DMS79 (cell line): ENCODE measurements around the gene DLGAP3.

Source experiments
- DNase-seq: peaks from one replicate; lab custom pipeline; 2025; lab: John Stamatoyannopoulos, UW

The DLGAP3 gene

GRCh38 chr1:34904236-34905097 lies 25.0 kb downstream of the DLGAP3 start:
- no peak for DNase-seq

DNA sequence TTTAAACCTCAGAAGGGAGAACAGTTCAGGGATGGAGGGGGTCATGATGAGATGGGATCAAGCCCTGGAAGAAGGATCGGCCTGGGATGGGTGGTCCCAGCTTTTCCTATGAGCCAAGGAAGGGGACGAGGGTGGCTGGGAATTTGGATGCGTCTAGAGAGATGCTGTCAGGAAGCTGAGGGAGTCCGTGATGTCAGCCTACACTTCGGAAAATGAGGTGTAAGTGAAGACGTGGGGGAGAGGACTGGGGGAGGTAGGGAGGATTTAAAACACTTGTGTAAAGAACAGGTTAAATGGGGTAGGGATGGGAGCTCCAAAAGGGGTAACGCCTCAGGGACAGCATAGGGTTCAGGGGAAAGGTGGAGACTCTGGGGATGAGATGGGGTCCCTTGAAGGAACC lies 27.5 kb downstream of the DLGAP3 start:
- no peak for DNase-seq

DNA sequence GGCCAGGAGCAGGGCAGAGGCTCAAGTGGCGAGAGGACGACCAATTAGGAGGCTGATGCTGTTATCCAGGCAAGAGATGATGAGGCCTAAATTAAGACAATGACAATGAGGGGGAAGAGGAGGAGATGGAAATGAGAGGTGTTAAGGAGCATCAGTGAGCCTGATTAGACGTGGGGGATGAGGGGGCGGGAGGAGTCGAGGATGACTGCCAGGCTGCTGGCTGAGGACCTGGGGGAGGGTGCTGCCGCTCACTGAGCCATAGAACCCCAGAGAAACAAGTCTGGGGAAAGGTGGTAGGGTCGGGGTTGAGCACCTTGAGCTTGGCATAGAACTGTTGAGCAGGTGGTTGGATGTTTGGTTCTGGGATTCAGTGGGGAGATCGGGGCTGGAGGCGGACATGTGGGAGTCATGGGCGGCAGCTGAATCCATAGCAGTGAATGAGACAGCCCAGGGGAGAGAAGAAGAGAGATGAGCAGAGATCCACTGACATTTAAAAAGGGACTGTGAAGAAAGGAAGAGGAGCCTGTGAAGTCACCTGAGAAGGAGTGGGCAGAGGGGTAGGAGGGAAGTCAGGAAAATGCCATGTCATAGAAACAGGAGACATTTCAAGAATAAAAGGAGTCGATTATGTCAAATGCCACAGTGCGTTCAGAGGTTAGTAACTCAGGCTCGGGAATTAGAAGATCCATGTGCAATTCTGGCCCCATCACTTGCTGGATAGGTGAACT lies 28.5 kb downstream of the DLGAP3 start:
- no peak for DNase-seq

DNA sequence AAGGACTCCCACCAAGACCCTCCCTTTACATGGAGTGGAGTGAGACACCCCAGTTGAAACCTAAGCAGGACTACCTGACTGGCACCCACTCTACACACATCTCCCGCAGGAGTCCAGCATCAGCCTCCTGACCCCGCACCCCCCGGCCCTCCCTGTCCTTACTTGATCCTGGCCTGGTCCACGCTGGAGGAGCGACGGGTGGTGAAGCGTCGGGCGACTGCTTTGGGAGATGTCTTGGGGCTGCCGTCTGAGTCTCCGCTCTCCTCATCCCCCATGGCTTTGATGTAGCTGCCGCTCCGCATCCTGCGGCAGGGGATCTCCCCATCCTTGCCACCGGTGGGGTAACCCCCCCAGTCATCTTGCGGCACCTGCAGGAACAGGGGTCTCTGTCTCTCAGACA lies 29.5 kb downstream of the DLGAP3 start:
- DNase-seq = no peak

DNA sequence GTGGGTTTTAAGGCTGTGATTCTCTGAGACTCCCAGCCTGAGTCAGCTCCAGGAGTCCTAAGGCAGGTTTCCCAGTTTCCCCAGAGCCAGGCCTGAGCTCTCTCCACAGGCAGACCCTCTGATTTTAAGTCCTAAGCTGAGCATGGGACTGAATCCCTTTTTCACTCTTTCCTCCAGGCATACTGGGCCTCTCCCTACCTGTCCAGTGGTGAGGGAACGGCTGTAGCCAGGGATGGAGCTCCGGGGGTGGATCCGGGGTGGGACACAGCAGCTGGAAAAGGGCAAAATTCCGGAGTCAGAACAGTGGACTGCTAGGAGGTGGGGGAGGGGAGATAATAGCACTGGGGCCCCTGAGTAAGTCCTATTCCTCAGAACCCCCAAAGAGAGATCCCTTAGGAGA lies 30.0 kb downstream of the DLGAP3 start:
- DNase-seq = no peak

GRCh38 chr1:34898330-34898761 lies 31.1 kb downstream of the DLGAP3 start:
- DNase-seq = no peak

DNA sequence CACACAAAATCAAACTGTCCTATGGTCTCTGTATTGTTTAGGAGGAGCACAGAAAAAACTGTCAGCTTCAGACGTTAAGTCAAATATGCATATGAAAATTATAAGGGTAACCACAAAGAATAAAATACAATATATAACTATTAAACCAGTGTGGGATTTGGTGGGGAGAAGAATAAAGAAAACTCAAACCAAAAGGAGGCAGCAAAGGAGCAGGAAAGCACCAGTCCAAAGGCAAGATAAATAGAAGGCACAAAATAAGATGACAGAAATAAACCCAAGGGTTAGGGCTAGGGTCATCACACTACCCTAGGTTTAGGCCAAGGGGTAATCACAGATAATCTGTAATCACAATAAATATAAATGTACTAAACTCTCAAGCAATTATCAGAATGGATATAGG lies 32.8 kb downstream of the DLGAP3 start:
- no peak for DNase-seq

DNA sequence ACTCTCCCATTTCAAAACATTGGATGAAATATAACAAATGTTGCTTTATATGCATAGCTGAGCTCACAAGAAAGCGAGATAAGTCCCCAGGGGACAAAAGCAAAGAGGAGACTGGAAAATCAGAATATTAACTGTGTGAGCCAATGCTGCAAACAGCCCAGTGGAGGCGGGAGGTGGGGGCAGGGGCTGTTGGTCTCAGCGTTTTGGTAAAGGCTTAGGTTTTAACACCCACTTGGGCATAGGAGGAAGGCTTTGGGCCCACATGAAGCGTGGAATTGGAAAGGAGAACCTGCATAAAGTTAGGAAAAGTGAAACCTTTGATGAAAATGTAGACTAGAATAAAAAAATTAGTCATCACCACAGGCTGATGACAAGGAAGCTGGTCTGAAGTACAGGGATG lies 39.7 kb downstream of the DLGAP3 start:
- DNase-seq = no peak

GRCh38 chr1:34887593-34887992 lies 41.9 kb downstream of the DLGAP3 start:
- DNase-seq = no peak

DNA sequence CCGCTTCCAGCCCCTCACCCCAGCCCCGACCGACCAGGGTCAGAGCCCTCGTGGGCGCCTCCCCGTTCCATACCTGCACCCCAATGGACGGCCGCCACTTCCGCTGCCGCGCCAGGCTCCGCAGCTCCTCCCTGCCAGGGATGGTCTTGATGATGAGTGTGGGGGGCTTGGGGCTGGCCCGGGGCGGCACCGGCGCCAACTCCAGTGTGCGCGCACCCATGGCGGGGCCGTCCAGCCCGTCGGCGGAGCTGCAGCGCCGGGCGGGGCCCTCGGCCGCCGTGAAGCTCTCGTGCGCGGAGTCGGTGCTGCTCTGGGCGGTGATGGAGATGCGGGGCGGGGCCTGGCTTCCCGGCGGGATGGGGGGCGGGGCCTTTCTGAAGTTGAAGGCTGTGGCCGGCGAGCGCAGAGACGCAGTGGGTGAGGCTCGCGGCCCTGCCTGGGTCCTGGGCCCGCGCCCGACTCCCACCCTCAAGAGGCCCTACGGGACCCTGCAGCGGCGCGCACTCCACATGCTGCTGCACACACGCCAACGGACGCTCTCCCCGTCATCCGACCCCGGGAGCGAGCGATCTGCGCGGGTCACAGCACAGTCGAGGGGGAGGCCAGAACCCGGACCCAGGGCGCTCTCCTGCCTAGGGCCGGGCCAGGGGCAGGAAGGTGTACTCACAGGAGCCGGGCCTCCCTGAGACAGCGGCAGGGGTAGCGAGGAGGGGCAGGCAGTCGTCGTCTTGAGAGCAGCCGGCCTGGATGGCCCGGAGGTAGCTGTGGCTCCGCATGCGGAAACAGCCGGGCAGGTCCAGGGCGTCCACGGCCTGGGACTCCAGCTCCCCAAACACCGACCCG lies 43.8 kb downstream of the DLGAP3 start:
- peak; percentile 57 for DNase-seq

GRCh38 chr1:34884961-34885360 lies 44.5 kb downstream of the DLGAP3 start:
- DNase-seq = peak; percentile 31

GRCh38 chr1:34884536-34884935 lies 44.9 kb downstream of the DLGAP3 start:
- no peak for DNase-seq

GRCh38 chr1:34879230-34879629 lies 50.2 kb downstream of the DLGAP3 start:
- no peak for DNase-seq

DNA sequence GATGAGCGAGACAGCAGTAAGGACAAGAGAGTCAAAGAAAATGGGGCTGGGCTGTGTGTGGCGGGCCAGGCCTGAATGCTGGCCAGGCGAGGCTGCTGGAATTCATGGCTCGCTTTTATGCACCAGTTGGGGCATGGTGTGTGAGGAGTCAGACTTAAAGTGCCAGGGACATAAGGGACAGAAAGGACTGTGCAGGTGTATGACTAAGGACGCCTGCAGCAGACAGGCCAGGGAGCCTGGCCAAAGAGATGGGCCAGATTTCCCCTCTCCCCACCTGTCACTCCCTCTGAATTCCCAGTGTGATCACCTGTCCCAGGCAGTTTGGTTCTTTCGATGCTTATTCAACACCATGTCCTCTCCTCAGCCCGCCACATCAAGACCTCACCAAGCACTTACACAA lies 53.0 kb downstream of the DLGAP3 start:
- DNase-seq = no peak

DNA sequence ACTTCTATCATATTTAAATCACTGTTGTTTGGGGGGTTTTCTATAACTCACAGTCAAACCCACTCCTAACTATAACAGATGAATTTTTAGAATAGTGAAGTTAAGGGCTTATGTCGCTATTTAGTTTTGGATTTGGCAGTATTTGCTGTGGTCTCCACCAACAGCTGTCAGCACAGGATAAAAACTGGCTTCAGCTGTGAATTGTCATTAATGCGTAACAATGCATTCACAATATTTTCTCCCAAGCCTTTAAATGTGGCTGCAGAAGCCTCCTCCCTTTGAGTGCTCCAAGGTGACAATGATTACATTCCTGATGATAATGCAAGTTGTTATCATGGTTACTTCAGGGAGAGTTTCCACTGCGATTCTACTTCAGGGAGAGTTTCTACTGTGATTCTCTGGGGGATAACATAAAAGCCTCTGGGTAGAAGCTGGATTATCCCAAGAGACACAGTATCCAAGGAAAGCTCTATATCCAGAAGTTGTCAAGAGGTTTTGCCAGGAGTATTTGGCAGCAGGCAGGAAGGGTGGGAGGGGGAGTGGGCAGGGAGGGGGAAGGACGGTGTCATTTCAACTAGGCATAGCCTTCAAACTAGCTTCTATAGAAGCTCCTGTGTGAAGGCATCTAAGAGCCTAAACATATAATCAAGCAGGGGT lies 55.0 kb downstream of the DLGAP3 start:
- no peak for DNase-seq

DNA sequence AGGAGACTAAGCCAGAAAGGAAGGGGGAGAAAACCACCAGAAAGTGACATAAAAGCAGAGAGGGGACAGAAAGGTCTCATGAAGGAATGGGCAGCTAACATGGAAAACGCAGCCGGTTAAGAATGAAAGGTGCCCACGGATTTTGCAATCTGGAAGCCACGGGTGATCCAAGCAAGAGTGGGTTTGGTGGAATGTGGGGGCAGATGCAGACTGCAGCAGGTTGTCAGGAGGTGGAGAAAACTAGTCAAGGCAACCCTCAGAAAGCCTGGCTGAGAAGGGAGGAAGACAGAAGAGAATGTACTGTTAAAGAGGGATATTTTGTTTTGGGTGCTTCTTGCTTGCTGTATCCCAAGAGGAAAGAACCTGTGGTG lies 57.3 kb downstream of the DLGAP3 start:
- no peak for DNase-seq

- no peak for DNase-seq
These were observed 57.9 kb downstream of the DLGAP3 start for GRCh38 chr1:34871443-34872132.

GRCh38 chr1:34870395-34870794 lies 59.1 kb downstream of the DLGAP3 start:
- DNase-seq = no peak

GRCh38 chr1:34869760-34870159 lies 59.7 kb downstream of the DLGAP3 start:
- DNase-seq = no peak

GRCh38 chr1:34868230-34869049 lies 61.0 kb downstream of the DLGAP3 start:
- no peak for DNase-seq

DNA sequence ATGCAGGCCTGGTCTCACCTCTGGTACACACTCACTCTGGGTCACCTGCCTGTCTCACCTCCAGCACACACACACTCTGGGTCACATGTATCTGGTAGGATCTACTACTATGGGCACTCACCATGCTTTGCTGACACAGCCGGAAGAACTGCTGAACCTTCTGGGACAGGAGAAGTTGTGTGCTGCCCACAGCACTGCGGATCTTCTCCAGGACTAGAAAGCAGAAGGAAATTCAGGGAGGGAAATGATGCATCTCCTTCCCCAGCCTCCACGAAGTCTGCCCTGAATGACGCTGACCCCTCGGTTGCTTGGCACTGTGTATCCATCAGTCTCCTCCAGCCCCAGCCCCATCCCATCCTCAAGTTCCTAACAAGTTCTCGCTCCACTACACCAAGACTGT lies 62.0 kb downstream of the DLGAP3 start:
- no peak for DNase-seq
